Measurements from ENCODE around the gene MRPL44. TPM values are rescaled to one million over a fixed set of nuclear protein-coding genes. Genes with fewer than 3 reads are reported as not detected.

MRPL44 gene
- total RNA-seq, 3 donors from 2014 or later (not counting 1 experiment from before 2014, with no cell fraction given): 27.6 to 35.1 (median 31.0) TPM

DNA sequence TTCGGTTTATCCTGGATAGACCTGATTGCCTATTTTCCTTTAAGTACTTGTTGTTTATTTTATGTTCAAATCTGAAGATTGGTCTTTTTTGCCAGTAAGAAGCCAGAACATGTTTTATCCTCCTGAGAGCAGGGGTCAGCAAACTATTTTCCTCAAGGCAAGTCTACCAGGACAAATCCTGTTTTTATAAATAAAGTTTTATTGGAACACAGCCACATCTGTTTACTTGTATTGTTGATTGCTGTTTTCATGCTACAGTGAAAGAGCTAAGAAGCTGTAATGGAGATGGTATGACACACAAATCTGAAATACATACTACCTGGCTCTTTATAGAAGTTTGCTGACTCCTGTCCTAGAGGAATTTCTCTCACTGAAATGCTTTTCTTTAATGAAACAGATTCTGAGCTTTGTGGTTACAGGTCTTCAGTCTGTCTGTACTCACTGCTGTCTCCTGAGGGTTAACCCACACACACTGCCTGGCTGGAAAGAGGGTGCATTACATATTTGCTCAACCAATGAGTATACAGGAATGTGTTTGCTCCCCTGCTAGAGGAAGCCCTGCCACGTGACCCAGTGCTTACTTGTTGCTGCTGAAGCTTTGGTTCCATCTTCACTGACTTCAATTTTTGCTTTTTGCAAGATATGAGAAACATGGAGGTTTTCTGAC lies 22.6 kb downstream of the MRPL44 start:
- 91% methylated on average over 2 of the region's 2 CpGs for WGBS (ENCODE audit: insufficient coverage)
- ATAC-seq: no peak
- H3K4me1 ChIP-seq (ENCODE audit: control insufficient read depth, insufficient read depth, low read length): no peaks in the 10 kb centered on the region
- intact Hi-C loops (cut with micrococcal nuclease): no loop called here
- no peaks in the 10 kb centered on the region for H3K9me3 ChIP-seq (ENCODE audit: control insufficient read depth, insufficient read depth, low read length)
- H3K27ac ChIP-seq (ENCODE audit: low read length): no peak overlapping the region
- H3K36me3 ChIP-seq (ENCODE audit: control insufficient read depth, insufficient read depth, low read length): no peaks in the 10 kb centered on the region
- H3K4me3 ChIP-seq (ENCODE audit: low read length): no peak overlapping the region
- H3K27me3 ChIP-seq (ENCODE audit: control insufficient read depth, insufficient read depth, low read length): no peaks in the 10 kb centered on the region
- no peaks in the 10 kb centered on the region for H3K36me3 Mint-ChIP-seq
- H3K9me3 Mint-ChIP-seq: no peaks in the 10 kb centered on the region
- H3K27me3 Mint-ChIP-seq (ENCODE audit: low read depth in 2 of 2): no peaks in the 10 kb centered on the region
- no peaks in the 10 kb centered on the region for H3K4me1 Mint-ChIP-seq
- no peak overlapping the region for H3K27ac Mint-ChIP-seq
- no peak for DNase-seq
- TF ChIP-seq, protein P1, sequence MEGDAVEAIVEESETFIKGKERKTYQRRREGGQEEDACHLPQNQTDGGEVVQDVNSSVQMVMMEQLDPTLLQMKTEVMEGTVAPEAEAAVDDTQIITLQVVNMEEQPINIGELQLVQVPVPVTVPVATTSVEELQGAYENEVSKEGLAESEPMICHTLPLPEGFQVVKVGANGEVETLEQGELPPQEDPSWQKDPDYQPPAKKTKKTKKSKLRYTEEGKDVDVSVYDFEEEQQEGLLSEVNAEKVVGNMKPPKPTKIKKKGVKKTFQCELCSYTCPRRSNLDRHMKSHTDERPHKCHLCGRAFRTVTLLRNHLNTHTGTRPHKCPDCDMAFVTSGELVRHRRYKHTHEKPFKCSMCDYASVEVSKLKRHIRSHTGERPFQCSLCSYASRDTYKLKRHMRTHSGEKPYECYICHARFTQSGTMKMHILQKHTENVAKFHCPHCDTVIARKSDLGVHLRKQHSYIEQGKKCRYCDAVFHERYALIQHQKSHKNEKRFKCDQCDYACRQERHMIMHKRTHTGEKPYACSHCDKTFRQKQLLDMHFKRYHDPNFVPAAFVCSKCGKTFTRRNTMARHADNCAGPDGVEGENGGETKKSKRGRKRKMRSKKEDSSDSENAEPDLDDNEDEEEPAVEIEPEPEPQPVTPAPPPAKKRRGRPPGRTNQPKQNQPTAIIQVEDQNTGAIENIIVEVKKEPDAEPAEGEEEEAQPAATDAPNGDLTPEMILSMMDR (IDR thresholded peaks at IDR 0.05): no peak
- H3K4me3 Mint-ChIP-seq: no peak overlapping the region

DNA sequence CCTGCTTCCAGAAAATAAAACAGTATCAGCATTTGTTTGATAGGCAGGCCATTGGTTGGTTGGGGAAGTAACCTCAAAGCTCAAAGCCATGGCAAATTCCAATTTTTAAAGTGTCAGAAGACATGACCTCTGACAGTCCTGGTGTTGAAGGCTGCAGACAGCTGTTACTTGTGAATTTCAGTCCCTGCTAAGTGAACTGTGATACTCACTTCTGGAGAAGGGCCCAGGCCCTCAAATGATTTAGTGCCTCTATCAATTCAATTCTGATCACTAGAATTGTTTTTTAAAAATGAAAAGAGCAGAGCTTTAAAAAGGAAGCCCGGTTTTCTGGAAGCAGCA lies 23.1 kb downstream of the MRPL44 start:
- no peaks in the 10 kb centered on the region for H3K4me1 ChIP-seq (ENCODE audit: control insufficient read depth, insufficient read depth, low read length)
- ATAC-seq: no peak
- Mint-ChIP-seq H3K27ac (no peak overlapping the region), H3K4me1 (no peaks in the 10 kb centered on the region), H3K9me3 (no peaks in the 10 kb centered on the region), H3K27me3 (ENCODE audit: low read depth in 2 of 2) (no peaks in the 10 kb centered on the region), H3K36me3 (no peaks in the 10 kb centered on the region), H3K4me3 (no peak overlapping the region)
- no peaks in the 10 kb centered on the region for H3K36me3 ChIP-seq (ENCODE audit: control insufficient read depth, insufficient read depth, low read length)
- 89% methylated on average over 1 of the region's 1 CpG for WGBS (ENCODE audit: insufficient coverage)
- TF ChIP-seq, protein P1 (IDR thresholded peaks at IDR 0.05): no peak
- intact Hi-C loops (cut with micrococcal nuclease): no loop called here
- no peaks in the 10 kb centered on the region for H3K9me3 ChIP-seq (ENCODE audit: control insufficient read depth, insufficient read depth, low read length)
- no peak overlapping the region for H3K27ac ChIP-seq (ENCODE audit: low read length)
- no peak overlapping the region for H3K4me3 ChIP-seq (ENCODE audit: low read length)
- no peak for DNase-seq
- H3K27me3 ChIP-seq (ENCODE audit: control insufficient read depth, insufficient read depth, low read length): no peaks in the 10 kb centered on the region

DNA sequence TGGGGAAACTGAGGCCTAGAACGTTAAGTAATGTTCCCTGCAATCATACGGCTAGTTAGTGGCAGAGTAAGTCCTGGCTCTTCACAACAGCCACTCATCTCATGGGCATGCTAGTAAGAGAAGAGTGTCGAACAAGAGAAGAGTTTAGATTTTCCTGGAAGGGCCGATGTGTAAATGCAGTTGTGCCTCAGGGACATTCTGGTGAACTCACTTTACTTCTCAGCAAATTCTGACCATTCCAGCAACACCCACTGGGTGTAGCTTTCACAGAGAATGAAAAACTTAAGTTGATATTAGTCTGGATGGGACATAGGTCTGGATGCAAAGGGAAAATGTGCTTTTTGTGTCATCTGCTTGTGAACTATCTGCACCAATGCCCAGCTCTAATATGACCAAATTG lies 23.5 kb downstream of the MRPL44 start:
- 87% methylated on average over 2 of the region's 4 CpGs for WGBS (ENCODE audit: insufficient coverage)
- Histone ChIP-seq H3K4me3 (ENCODE audit: low read length) (no peak overlapping the region), H3K27me3 (ENCODE audit: control insufficient read depth, insufficient read depth, low read length) (no peaks in the 10 kb centered on the region), H3K4me1 (ENCODE audit: control insufficient read depth, insufficient read depth, low read length) (no peaks in the 10 kb centered on the region), H3K9me3 (ENCODE audit: control insufficient read depth, insufficient read depth, low read length) (no peaks in the 10 kb centered on the region), H3K36me3 (ENCODE audit: control insufficient read depth, insufficient read depth, low read length) (no peaks in the 10 kb centered on the region), H3K27ac (ENCODE audit: low read length) (no peak overlapping the region)
- Mint-ChIP-seq H3K36me3 (no peaks in the 10 kb centered on the region), H3K4me1 (no peaks in the 10 kb centered on the region), H3K27me3 (ENCODE audit: low read depth in 2 of 2) (no peaks in the 10 kb centered on the region), H3K4me3 (no peak overlapping the region), H3K9me3 (no peaks in the 10 kb centered on the region), H3K27ac (no peak overlapping the region)
- intact Hi-C loops (cut with micrococcal nuclease): no loop called here
- TF ChIP-seq, protein P1 (IDR thresholded peaks at IDR 0.05): no peak
- DNase-seq: no peak
- no peak for ATAC-seq

DNA sequence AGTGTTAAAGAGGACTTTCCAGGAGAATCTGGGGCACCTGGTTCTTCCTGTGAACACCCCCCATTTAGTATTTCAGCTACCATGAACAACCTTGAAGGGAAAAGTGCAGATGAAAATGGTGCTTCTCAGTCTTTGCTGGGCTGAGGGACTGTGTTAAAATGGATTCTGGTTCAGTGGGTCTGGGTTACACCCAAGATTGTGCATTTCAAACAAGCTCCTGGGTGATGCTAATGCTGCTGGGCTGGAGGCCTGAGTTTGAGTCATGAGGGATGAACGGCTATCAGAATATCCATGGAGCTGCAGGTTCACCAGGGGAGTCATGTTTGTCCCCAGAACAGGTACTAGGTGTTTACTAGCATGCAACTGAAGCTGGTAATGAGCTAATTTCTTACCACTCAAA lies 24.0 kb downstream of the MRPL44 start:
- no peak overlapping the region for H3K4me3 Mint-ChIP-seq
- H3K4me1 Mint-ChIP-seq: no peaks in the 10 kb centered on the region
- DNase-seq (no peak), ATAC-seq (no peak)
- Histone ChIP-seq H3K4me1 (ENCODE audit: control insufficient read depth, insufficient read depth, low read length) (no peaks in the 10 kb centered on the region), H3K27me3 (ENCODE audit: control insufficient read depth, insufficient read depth, low read length) (no peaks in the 10 kb centered on the region), H3K27ac (ENCODE audit: low read length) (no peak overlapping the region), H3K4me3 (ENCODE audit: low read length) (no peak overlapping the region), H3K36me3 (ENCODE audit: control insufficient read depth, insufficient read depth, low read length) (no peaks in the 10 kb centered on the region), H3K9me3 (ENCODE audit: control insufficient read depth, insufficient read depth, low read length) (no peaks in the 10 kb centered on the region)
- WGBS (ENCODE audit: insufficient coverage): 91% methylated on average over 1 of the region's 1 CpG
- H3K27ac Mint-ChIP-seq: no peak overlapping the region
- intact Hi-C loops (cut with micrococcal nuclease): no loop called here
- H3K9me3 Mint-ChIP-seq: no peaks in the 10 kb centered on the region
- TF ChIP-seq, protein P1 (IDR thresholded peaks at IDR 0.05): no peak
- no peaks in the 10 kb centered on the region for H3K27me3 Mint-ChIP-seq (ENCODE audit: low read depth in 2 of 2)
- no peaks in the 10 kb centered on the region for H3K36me3 Mint-ChIP-seq

Data from natural killer cell (primary cell).